Activated naive CD8-positive, alpha-beta T cell treated with anti-CD3 and anti-CD28 coated beads for 36 hours (primary cell): ENCODE measurements around the gene ACSS1. TPM values are rescaled to one million over a fixed set of nuclear protein-coding genes. Genes with fewer than 3 reads are reported as not detected.

Experiments used
- DNase-seq: peaks from one replicate; pipeline ENCODE4 v3.0.0; 2021
- H3K27ac Mint-ChIP-seq: one replicate; pipeline ENCODE4 v1.8.0; 2022; ENCODE audit warnings: mild to moderate bottlenecking, moderate library complexity, mixed read lengths
- H3K27me3 Mint-ChIP-seq: one replicate; pipeline ENCODE4 v1.8.0; 2022; ENCODE audit warnings: mild to moderate bottlenecking, mixed read lengths
- H3K36me3 Mint-ChIP-seq: one replicate; pipeline ENCODE4 v1.8.0; 2021; ENCODE audit warnings: mild to moderate bottlenecking, mixed read lengths
- H3K4me1 Mint-ChIP-seq: one replicate; pipeline ENCODE4 v1.8.0; 2021; ENCODE audit warnings: mixed read lengths
- H3K4me3 Mint-ChIP-seq: one replicate; pipeline ENCODE4 v1.8.0; 2022; ENCODE audit warnings: mild to moderate bottlenecking, moderate library complexity, mixed read lengths
- H3K9me3 Mint-ChIP-seq: one replicate; pipeline ENCODE4 v1.8.0; 2022; ENCODE audit warnings: mixed read lengths
- total RNA-seq, 2 experiments: library from RNA; stranded (reverse); gene quantifications; one replicate each; pipeline ENCODE4 v1.2.3, GENCODE V29; 2021

The ACSS1 gene
- total RNA-seq, 2 experiments from 2014 or later = 14.3 to 14.5 TPM

DNA sequence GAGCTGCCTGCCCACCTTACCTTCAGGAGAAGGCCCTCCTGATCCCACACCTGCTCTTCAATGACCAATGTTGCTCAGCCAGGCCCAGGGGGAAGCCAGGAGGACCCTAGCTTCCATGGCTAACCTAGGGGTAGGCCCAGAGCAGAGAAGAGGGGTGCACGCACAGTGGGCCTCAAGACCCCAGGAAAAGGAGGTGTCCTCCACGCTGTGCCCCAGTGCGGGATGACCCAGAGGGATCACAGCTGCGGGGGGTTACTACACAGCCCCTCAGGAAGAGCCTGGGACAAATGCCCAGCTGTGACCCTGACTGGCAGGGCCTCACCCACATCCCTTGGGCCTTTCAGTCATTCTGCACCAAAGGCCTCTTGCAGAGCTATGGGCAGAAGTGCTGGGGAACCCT lies 33.8 kb downstream of the ACSS1 start:
- no peaks in the 10 kb centered on the region for H3K9me3 Mint-ChIP-seq
- H3K4me1 Mint-ChIP-seq = peaks cover 5% of the 10 kb centered on the region
- H3K27me3 Mint-ChIP-seq = no peaks in the 10 kb centered on the region
- H3K27ac Mint-ChIP-seq = no peak overlapping the region
- DNase-seq = no peak
- no peak overlapping the region for H3K4me3 Mint-ChIP-seq
- no peaks in the 10 kb centered on the region for H3K36me3 Mint-ChIP-seq

DNA sequence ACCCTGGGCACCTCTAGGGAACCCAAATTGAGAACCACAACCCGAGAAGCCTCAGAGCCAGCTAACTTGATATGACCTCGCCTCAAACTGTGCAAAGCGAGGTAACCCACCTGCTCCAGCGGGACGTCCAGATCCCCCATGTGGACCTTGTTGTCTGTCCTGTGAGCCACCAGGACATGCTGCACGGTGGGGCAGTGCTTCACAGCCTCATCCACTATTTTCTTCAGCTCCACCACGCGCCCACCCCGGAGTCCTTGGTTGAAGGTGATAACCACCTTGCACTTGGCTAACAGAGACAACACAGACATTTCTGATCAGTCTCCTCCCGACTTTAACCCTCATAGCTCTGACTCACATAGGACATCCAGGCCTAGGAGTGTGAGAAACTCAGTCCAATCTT lies 34.6 kb downstream of the ACSS1 start:
- H3K27me3 Mint-ChIP-seq = no peaks in the 10 kb centered on the region
- no peaks in the 10 kb centered on the region for H3K9me3 Mint-ChIP-seq
- H3K4me1 Mint-ChIP-seq = peaks cover 5% of the 10 kb centered on the region
- no peak overlapping the region for H3K27ac Mint-ChIP-seq
- no peak overlapping the region for H3K4me3 Mint-ChIP-seq
- H3K36me3 Mint-ChIP-seq = no peaks in the 10 kb centered on the region
- no peak for DNase-seq

DNA sequence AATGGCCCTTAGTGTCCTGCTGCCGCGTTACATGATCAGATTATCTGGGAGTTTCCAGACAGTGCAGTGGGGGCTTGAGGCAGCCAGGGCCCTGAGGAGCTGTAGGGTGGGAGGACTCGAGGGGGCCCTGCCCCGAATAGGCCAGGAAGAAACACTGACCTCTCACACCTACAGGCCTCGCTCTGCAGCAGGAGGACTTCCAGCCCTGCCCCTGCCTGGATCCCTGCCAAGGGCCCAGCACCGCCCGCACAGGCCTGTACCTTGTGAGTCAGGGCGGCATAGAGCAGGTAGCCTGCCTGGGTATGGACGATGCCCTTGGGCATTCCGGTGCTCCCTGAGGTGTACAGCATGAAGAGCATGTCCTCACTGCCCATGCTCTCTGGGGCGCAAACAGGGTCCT lies 35.3 kb downstream of the ACSS1 start:
- Mint-ChIP-seq H3K27me3 (no peaks in the 10 kb centered on the region), H3K9me3 (no peaks in the 10 kb centered on the region), H3K36me3 (no peaks in the 10 kb centered on the region), H3K4me1 (peaks cover 4% of the 10 kb centered on the region), H3K27ac (no peak overlapping the region), H3K4me3 (no peak overlapping the region)
- DNase-seq = no peak

DNA sequence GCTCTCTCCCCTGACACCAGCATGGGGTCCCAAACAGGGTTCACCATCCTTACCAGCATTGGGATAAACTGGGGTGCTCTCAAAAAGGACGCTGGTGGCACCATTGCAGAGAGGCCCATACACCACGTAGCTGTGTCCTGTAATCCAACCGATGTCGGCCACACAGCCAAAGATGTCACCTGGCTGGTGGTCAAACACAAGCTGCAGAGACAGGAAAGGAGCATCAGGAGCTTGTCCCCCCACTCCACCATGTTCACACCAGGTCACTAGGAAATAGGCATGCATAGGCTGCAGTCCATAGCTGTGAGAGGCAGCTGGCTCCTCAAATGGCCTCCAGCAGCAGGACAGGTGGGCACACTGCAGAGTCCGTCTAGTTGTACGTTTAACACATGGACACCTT lies 36.6 kb downstream of the ACSS1 start:
- Mint-ChIP-seq H3K27ac (no peak overlapping the region), H3K4me3 (no peak overlapping the region), H3K9me3 (no peaks in the 10 kb centered on the region), H3K36me3 (no peaks in the 10 kb centered on the region), H3K27me3 (no peaks in the 10 kb centered on the region), H3K4me1 (peaks cover 4% of the 10 kb centered on the region)
- no peak for DNase-seq

DNA sequence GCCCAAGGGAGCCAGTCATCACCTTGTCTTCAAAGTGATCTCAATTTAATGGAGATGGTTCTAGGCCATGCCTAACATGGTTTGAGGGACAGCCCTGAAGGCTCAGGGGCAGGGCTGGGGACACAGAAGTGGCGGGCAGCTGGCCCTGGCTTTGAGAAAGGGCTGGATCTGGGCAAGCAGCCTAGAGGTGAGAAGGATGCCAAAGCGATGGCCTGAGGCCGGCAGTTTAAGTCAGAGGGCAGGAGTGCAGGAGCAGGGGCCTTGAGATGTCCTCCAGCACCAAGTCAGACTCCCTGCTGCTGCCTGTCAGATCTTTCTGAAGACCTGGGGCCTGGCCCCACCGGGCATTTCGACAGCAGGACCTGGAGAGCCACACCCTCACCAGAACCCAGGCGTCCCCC lies 37.0 kb downstream of the ACSS1 start:
- Mint-ChIP-seq H3K9me3 (no peaks in the 10 kb centered on the region), H3K4me3 (no peak overlapping the region), H3K27me3 (no peaks in the 10 kb centered on the region), H3K36me3 (no peaks in the 10 kb centered on the region), H3K27ac (no peak overlapping the region), H3K4me1 (peaks cover 2% of the 10 kb centered on the region)
- no peak for DNase-seq

- DNase-seq = no peak
- Mint-ChIP-seq H3K9me3 (no peaks in the 10 kb centered on the region), H3K36me3 (no peaks in the 10 kb centered on the region), H3K27ac (no peak overlapping the region), H3K4me1 (peaks cover 2% of the 10 kb centered on the region), H3K27me3 (no peaks in the 10 kb centered on the region), H3K4me3 (no peak overlapping the region)
Measured at GRCh38 chr20:25020345-25020744, 37.6 kb downstream of the ACSS1 start.

- no peaks in the 10 kb centered on the region for H3K27me3 Mint-ChIP-seq
- no peaks in the 10 kb centered on the region for H3K36me3 Mint-ChIP-seq
- no peaks in the 10 kb centered on the region for H3K9me3 Mint-ChIP-seq
- H3K27ac Mint-ChIP-seq = no peak overlapping the region
- H3K4me3 Mint-ChIP-seq = no peak overlapping the region
- H3K4me1 Mint-ChIP-seq = peaks cover 2% of the 10 kb centered on the region
- no peak for DNase-seq
Measured at GRCh38 chr20:25019381-25020155, 38.4 kb downstream of the ACSS1 start.

DNA sequence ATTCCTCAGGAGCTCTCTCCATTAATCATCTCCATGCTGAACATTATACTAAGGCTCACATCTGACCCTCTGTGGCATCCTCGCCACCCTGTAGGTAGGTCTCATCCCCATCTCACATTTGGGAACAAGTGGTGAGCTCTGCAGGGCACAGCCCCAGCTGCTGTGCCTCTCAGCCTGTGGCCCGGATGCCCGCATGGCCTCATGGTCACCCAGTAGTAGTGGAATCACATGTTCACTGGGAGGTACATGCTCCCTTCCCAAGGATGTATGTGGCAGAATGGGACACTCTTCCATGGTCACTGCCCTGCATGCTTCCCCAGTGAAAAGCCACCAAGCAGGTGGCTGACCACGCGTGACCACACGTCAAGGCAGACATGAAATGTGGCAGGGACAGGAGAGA lies 39.1 kb downstream of the ACSS1 start:
- Mint-ChIP-seq H3K27ac (no peak overlapping the region), H3K4me1 (peaks cover 2% of the 10 kb centered on the region), H3K36me3 (peaks cover 2% of the 10 kb centered on the region), H3K27me3 (no peaks in the 10 kb centered on the region), H3K9me3 (no peaks in the 10 kb centered on the region), H3K4me3 (no peak overlapping the region)
- DNase-seq = no peak

DNA sequence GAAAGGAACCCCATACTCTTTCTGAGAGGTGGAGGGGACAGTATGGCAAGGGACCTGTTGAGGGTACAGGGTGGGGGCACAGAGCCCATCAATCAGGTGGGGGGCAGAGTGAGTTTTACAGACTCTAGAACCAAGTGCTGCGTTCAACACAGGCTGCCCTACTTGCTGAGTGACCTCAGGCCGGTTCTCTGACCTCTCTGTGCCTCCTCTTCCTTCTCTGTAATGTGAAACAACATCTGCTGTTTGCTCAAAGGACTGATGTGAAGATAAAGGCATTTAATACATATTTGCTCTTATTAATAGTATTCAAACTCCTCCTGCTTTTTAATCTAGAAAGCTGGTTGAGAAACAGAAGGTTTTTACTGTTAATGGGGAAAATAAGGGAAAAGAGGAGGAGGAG lies 39.5 kb downstream of the ACSS1 start:
- no peak for DNase-seq
- Mint-ChIP-seq H3K4me3 (no peak overlapping the region), H3K4me1 (peaks cover 2% of the 10 kb centered on the region), H3K9me3 (no peaks in the 10 kb centered on the region), H3K27me3 (no peaks in the 10 kb centered on the region), H3K36me3 (peaks cover 2% of the 10 kb centered on the region), H3K27ac (no peak overlapping the region)

DNA sequence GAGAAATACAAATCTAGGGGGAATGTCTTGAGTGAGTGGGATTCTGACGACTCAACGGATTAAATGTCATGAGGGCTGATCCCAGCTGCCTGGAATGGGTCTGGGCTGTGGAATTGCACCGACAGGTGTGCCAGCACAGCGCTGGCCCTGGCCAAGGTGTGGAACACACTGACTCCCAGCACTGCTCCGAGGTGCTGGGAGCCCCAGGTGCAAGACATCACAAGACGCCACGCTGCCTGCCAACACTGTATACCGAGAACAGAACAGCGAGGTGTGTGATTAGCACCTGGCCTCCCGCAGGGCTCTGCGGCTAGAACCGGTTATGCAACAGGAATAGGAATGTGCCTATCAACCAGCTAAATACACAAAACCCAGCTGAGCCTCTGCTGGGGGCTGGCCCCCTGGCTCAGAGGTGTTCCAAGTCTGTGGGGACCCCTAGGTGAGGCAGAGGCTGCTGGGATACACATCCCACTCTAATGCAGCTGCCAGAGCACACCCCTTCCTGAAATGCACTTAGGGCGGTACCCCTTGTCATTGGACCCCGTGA lies 40.6 kb downstream of the ACSS1 start:
- no peak for DNase-seq
- Mint-ChIP-seq H3K27ac (no peak overlapping the region), H3K4me3 (no peak overlapping the region), H3K27me3 (no peaks in the 10 kb centered on the region), H3K36me3 (peaks cover 2% of the 10 kb centered on the region), H3K4me1 (no peaks in the 10 kb centered on the region), H3K9me3 (no peaks in the 10 kb centered on the region)

DNA sequence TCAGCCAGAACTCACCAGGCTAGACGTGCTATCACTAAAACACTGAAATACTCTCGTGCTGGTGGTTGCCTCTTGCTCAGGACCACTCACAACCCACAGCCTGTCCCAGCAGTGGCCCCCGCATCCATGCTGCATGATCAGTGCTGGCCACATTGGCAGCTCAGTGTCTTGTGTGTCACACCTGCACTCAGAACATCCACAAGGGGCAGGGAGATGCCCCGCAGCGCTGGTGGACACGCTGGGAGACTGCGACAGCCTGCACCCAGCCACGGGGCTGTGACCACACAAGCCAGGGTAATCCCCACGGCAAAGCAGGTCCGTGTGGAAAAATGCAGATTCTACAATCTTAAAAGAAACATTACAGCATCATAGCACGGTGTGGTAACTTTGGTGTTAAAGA lies 41.5 kb downstream of the ACSS1 start:
- no peak for DNase-seq
- Mint-ChIP-seq H3K9me3 (no peaks in the 10 kb centered on the region), H3K27ac (no peak overlapping the region), H3K4me1 (no peaks in the 10 kb centered on the region), H3K4me3 (no peak overlapping the region), H3K27me3 (no peaks in the 10 kb centered on the region), H3K36me3 (peaks cover 2% of the 10 kb centered on the region)

GRCh38 chr20:25015986-25016385 lies 42.0 kb downstream of the ACSS1 start:
- Mint-ChIP-seq H3K27me3 (no peaks in the 10 kb centered on the region), H3K9me3 (no peaks in the 10 kb centered on the region), H3K27ac (no peak overlapping the region), H3K36me3 (peaks cover 2% of the 10 kb centered on the region), H3K4me3 (no peak overlapping the region), H3K4me1 (no peaks in the 10 kb centered on the region)
- DNase-seq = no peak

DNA sequence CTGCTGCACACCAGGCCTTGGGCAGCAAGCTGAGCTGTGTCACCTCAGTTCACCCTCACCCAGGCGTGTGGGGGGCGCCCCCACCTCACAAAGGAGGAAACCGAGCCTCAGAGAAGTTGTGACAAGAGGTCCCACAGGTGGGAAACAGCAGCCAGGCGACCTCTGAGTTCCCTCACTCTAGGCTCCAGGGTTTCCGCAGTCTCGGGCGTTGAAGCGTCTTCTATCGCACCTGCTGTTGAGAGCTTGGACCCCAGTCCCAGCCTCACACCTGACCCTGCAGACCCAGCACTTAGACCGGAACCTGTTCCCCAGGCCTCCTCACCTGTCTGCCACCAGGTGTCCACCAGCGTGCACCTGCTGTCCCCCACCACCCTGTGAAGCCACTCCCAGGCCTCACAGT lies 43.1 kb downstream of the ACSS1 start:
- H3K27ac Mint-ChIP-seq = no peak overlapping the region
- no peaks in the 10 kb centered on the region for H3K9me3 Mint-ChIP-seq
- no peaks in the 10 kb centered on the region for H3K27me3 Mint-ChIP-seq
- no peak overlapping the region for H3K4me3 Mint-ChIP-seq
- H3K36me3 Mint-ChIP-seq = peaks cover 4% of the 10 kb centered on the region
- H3K4me1 Mint-ChIP-seq = no peaks in the 10 kb centered on the region
- DNase-seq = no peak

- Mint-ChIP-seq H3K4me1 (no peaks in the 10 kb centered on the region), H3K27ac (no peak overlapping the region), H3K9me3 (no peaks in the 10 kb centered on the region), H3K27me3 (no peaks in the 10 kb centered on the region), H3K36me3 (peaks cover 4% of the 10 kb centered on the region), H3K4me3 (no peak overlapping the region)
- no peak for DNase-seq
Measured at GRCh38 chr20:25013478-25014380, 44.2 kb downstream of the ACSS1 start.

DNA sequence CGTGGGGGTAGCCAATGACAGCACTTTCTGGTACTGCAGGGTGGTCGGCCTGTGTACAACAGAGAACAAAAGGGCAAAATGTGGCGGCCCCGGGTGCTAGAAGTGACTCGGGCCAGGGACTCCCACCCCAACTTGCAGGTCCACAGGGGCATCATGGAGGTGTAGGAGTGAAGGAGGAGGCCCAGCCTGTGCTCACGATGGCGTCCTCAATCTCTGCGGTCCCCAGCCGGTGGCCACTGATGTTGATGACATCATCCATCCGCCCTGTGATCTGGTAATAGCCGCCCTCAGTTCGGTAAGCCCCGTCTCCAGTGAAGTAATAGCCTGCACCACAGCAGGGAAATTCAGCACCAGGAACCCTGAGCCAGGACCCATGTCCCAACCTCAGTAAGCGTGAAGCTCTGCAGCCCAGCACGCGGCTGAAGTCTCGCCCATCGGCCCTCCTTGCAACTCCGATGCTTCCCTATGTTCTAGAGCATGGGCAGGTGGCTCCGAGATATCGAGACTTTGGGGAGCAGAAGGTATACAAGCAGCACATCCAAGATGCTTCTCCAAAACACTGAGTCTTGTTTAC lies 45.2 kb downstream of the ACSS1 start:
- H3K27me3 Mint-ChIP-seq = no peaks in the 10 kb centered on the region
- DNase-seq = no peak
- H3K9me3 Mint-ChIP-seq = no peaks in the 10 kb centered on the region
- H3K4me1 Mint-ChIP-seq = no peaks in the 10 kb centered on the region
- no peak overlapping the region for H3K4me3 Mint-ChIP-seq
- H3K27ac Mint-ChIP-seq = no peak overlapping the region
- peaks cover 4% of the 10 kb centered on the region for H3K36me3 Mint-ChIP-seq
